PFSK-1 (cell line): Measurements from ENCODE around the gene DYRK1A.

ENCODE experiments used
- FOXP2 ChIP-seq: optimal IDR thresholded peaks from 2 replicates; pipeline ENCODE3; 2011; ENCODE audit warnings: borderline replicate concordance, control low read depth, inconsistent platforms; ENCODE audit not compliant: insufficient read depth; ENCODE audit errors: extremely low read length, extremely low read depth
- POLR2AphosphoS5 ChIP-seq: IDR thresholded peaks from 2 replicates; pipeline ENCODE4 v1.6.1; 2012; ENCODE audit warnings: low read depth, mild to moderate bottlenecking, control low read depth, low read length, moderate library complexity
- SIN3A ChIP-seq: IDR thresholded peaks from 2 replicates; pipeline ENCODE4 v1.6.1; 2012; ENCODE audit warnings: mild to moderate bottlenecking, low read length, moderate library complexity, borderline replicate concordance; ENCODE audit not compliant: insufficient read depth
- TAF1 ChIP-seq: IDR thresholded peaks from 2 replicates; pipeline ENCODE4 v1.6.1; 2012; ENCODE audit warnings: low read length, control low read depth, borderline replicate concordance; ENCODE audit not compliant: insufficient read depth
- TF ChIP-seq, protein P1 (sequence below), 2 experiments: IDR thresholded peaks; 2 replicates each; pipeline versions ENCODE4 v1.6.1 to v1.8.0; 2011 to 2012; ENCODE audit warnings: low read depth in 2 of 2, low read length in 2 of 2, control low read depth in 1 of 2, inconsistent platforms in 1 of 2, mild to moderate bottlenecking in 1 of 2, moderate library complexity in 1 of 2; ENCODE audit not compliant: insufficient read depth in 1 of 2

GRCh38 chr21:37459575-37459974 lies 93.0 kb downstream of the DYRK1A start:
- TF ChIP-seq POLR2AphosphoS5 (no peak), SIN3A (no peak), TAF1 (no peak), FOXP2 (no peak)
- TF ChIP-seq, protein P1, sequence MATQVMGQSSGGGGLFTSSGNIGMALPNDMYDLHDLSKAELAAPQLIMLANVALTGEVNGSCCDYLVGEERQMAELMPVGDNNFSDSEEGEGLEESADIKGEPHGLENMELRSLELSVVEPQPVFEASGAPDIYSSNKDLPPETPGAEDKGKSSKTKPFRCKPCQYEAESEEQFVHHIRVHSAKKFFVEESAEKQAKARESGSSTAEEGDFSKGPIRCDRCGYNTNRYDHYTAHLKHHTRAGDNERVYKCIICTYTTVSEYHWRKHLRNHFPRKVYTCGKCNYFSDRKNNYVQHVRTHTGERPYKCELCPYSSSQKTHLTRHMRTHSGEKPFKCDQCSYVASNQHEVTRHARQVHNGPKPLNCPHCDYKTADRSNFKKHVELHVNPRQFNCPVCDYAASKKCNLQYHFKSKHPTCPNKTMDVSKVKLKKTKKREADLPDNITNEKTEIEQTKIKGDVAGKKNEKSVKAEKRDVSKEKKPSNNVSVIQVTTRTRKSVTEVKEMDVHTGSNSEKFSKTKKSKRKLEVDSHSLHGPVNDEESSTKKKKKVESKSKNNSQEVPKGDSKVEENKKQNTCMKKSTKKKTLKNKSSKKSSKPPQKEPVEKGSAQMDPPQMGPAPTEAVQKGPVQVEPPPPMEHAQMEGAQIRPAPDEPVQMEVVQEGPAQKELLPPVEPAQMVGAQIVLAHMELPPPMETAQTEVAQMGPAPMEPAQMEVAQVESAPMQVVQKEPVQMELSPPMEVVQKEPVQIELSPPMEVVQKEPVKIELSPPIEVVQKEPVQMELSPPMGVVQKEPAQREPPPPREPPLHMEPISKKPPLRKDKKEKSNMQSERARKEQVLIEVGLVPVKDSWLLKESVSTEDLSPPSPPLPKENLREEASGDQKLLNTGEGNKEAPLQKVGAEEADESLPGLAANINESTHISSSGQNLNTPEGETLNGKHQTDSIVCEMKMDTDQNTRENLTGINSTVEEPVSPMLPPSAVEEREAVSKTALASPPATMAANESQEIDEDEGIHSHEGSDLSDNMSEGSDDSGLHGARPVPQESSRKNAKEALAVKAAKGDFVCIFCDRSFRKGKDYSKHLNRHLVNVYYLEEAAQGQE (IDR thresholded peaks at IDR 0.05; ENCODE audit: insufficient read depth in 1 of 2, low read depth in 2 of 2, low read length in 2 of 2), result no peak
